Measurements from ENCODE around the gene SH3BP4. TPM values are rescaled to one million over a fixed set of nuclear protein-coding genes. Genes with fewer than 3 reads are reported as not detected.

The SH3BP4 gene
- total and polyA plus RNA-seq, 4 donors = 4.1 to 18.4 (median 12.2) TPM

DNA sequence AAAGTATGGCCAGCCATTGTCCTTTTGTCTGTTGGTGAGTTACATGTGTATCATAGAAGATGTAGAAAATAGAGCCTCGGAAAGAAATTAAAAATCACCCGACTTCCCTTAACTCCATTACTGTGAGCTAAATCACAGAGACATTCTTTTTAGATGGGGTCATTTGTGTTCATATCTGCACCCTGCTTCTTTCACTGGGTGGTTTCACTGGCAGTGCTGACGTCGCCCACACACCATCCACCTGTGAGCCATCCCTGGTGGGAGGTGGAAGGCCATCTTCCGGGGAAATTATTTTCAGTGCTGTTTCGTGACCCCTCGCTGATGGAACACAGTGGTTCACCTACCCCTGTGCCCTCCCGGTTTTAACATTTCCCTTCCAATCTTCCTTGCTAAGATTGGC lies 21.2 kb downstream of the SH3BP4 start:
- DNase-seq (ENCODE audit: low spot score) = no peak
- no peak overlapping the region for H3K4me3 ChIP-seq (ENCODE audit: low read depth in 1 of 3, low read length in 3 of 3)
- peaks cover 3 to 19% (median 6%) of the 10 kb centered on the region in 4 donors for H3K4me1 ChIP-seq (ENCODE audit: control insufficient read depth in 4 of 4, insufficient read depth in 4 of 4, low read length in 3 of 4)
- no peak overlapping the region for H3K9ac ChIP-seq (ENCODE audit: low read depth in 1 of 2, low read length in 2 of 2)
- no peak overlapping the region for H3K27ac ChIP-seq (ENCODE audit: low read depth in 1 of 2, low read length in 2 of 2)
- H3K9me3 ChIP-seq (ENCODE audit: control insufficient read depth in 4 of 4, low read length in 3 of 4) = no peaks in the 10 kb centered on the region
- no peaks in the 10 kb centered on the region for H3K27me3 ChIP-seq (ENCODE audit: control insufficient read depth in 4 of 4, insufficient read depth in 4 of 4, low read length in 3 of 4)
- no peaks in the 10 kb centered on the region for H3K36me3 ChIP-seq (ENCODE audit: control insufficient read depth in 4 of 4, insufficient read depth in 3 of 4, low read depth in 1 of 4, low read length in 3 of 4)
- 90% methylated on average over 8 of the region's 8 CpGs for WGBS
- TF ChIP-seq FOXA1 (IDR thresholded peaks at IDR 0.05) = no peak
- TF ChIP-seq GABPA (IDR thresholded peaks at IDR 0.05 in 1 of 2, conservative IDR thresholded peaks at IDR 0.05 in 1 of 2) = no peak
- TF ChIP-seq FOXA2 (IDR thresholded peaks at IDR 0.05) = no peak
- no peak for TF ChIP-seq ZBTB33 (IDR thresholded peaks at IDR 0.05)
- TF ChIP-seq EGR1 (IDR thresholded peaks at IDR 0.05; ENCODE audit: low read depth in 2 of 2) = no peak
- no peak for TF ChIP-seq REST (IDR thresholded peaks at IDR 0.05)
- no peak for TF ChIP-seq RAD21 (IDR thresholded peaks at IDR 0.05)

GRCh38 chr2:234974501-234975385 lies 22.9 kb downstream of the SH3BP4 start:
- Histone ChIP-seq H3K27ac (ENCODE audit: low read depth in 1 of 2, low read length in 2 of 2) (no peak overlapping the region), H3K9ac (ENCODE audit: low read depth in 1 of 2, low read length in 2 of 2) (no peak overlapping the region), H3K9me3 (ENCODE audit: control insufficient read depth in 4 of 4, low read length in 3 of 4) (no peaks in the 10 kb centered on the region), H3K27me3 (ENCODE audit: control insufficient read depth in 4 of 4, insufficient read depth in 4 of 4, low read length in 3 of 4) (no peaks in the 10 kb centered on the region), H3K4me1 (ENCODE audit: control insufficient read depth in 4 of 4, insufficient read depth in 4 of 4, low read length in 3 of 4) (peaks cover 6 to 28% (median 17%) of the 10 kb centered on the region in 4 donors), H3K4me3 (ENCODE audit: low read depth in 1 of 3, low read length in 3 of 3) (no peak overlapping the region), H3K36me3 (ENCODE audit: control insufficient read depth in 4 of 4, insufficient read depth in 3 of 4, low read depth in 1 of 4, low read length in 3 of 4) (no peaks in the 10 kb centered on the region)
- TF ChIP-seq GABPA (IDR thresholded peaks at IDR 0.05 in 1 of 2, conservative IDR thresholded peaks at IDR 0.05 in 1 of 2) (no peak), REST (IDR thresholded peaks at IDR 0.05) (peak; percentile 58)
- no peak for DNase-seq (ENCODE audit: low spot score)
- 73% methylated on average over 30 of the region's 30 CpGs for WGBS
